SK-N-SH (cell line): ENCODE measurements around the gene SORCS3. TPM values are rescaled to one million over a fixed set of nuclear protein-coding genes. Genes with fewer than 3 reads are reported as not detected.

ENCODE experiments used
- CTCF ChIA-PET: fragments of 300-600, 350-600 bp; formaldehyde crosslinking; extraction: SDS; loops from one replicate; lab custom pipeline; 2021; lab: Yijun Ruan, JAX
- POLR2A ChIA-PET: fragments of 350-600 bp; sonication (Branson Sonifier 250); formaldehyde crosslinking; extraction: SDS; loops from one replicate; lab custom pipeline; 2020; ENCODE audit warnings: antibody characterized with exemption, inconsistent platforms; lab: Yijun Ruan, JAX
- DNase-seq: peaks from one replicate; pipeline ENCODE4 v3.0.0; 2012
- H2AFZ ChIP-seq: fragments of 200-600 bp; sonication (generic); 2 replicates; pipeline ENCODE4 v1.8.1; 2016; ENCODE audit warnings: antibody characterized with exemption, mild to moderate bottlenecking, low read depth
- H3F3A ChIP-seq: fragments of 200-600 bp; sonication (generic); replicated peaks from 2 replicates; pipeline ENCODE3; 2016; ENCODE audit warnings: antibody characterized with exemption, mild to moderate bottlenecking; ENCODE audit not compliant: insufficient read depth
- H3K27ac ChIP-seq, 2 experiments: fragments of 200-500 bp in 1 of 2; fragments of 200-600 bp in 1 of 2; sonication (Bioruptor generic) in 1 of 2; sonication (generic), shearing (Covaris generic) in 1 of 2; 2 replicates each; pipeline versions ENCODE4 v1.5.1 to v1.6.1; 2014 to 2016; ENCODE audit warnings: low read depth in 2 of 2, inconsistent platforms in 1 of 2, low read length in 1 of 2, mild to moderate bottlenecking in 1 of 2, mixed read lengths in 1 of 2
- H3K27me3 ChIP-seq: fragments of 200-600 bp; sonication (generic), shearing (Covaris generic); 2 replicates; pipeline ENCODE4 v1.6.1; 2016; ENCODE audit warnings: mixed run types; ENCODE audit not compliant: insufficient read depth
- H3K36me3 ChIP-seq, 2 experiments: fragments of 200-500 bp in 1 of 2; fragments of 200-600 bp in 1 of 2; sonication (Bioruptor generic) in 1 of 2; sonication (generic) in 1 of 2; replicated peaks in 1 of 2; 2 replicates each; pipeline versions ENCODE3 to v1.5.1; 2014 to 2016; ENCODE audit warnings: low read length in 1 of 2, mild to moderate bottlenecking in 1 of 2; ENCODE audit not compliant: insufficient read depth in 2 of 2, control insufficient read depth in 1 of 2
- H3K4me1 ChIP-seq, 2 experiments: fragments of 200-500 bp in 1 of 2; fragments of 200-600 bp in 1 of 2; sonication (Bioruptor generic) in 1 of 2; sonication (generic), shearing (Covaris generic) in 1 of 2; 2 replicates each; pipeline versions ENCODE4 v1.5.1 to v1.6.1; 2014 to 2016; ENCODE audit warnings: low read depth in 1 of 2, low read length in 1 of 2, mixed run types in 1 of 2; ENCODE audit not compliant: insufficient read depth in 2 of 2, control insufficient read depth in 1 of 2
- H3K4me2 ChIP-seq: fragments of 200-600 bp; sonication (generic), shearing (Covaris generic); 2 replicates; pipeline ENCODE4 v1.6.1; 2017; ENCODE audit warnings: mixed run types
- H3K4me3 ChIP-seq, 2 experiments: fragments of 200-500 bp in 1 of 2; fragments of 200-600 bp in 1 of 2; sonication (Bioruptor generic) in 1 of 2; sonication (generic), shearing (Covaris generic) in 1 of 2; 2 replicates each; pipeline versions ENCODE4 v1.5.1 to v1.8.1; 2014 to 2016; ENCODE audit warnings: low read depth in 2 of 2, inconsistent platforms in 1 of 2, low read length in 1 of 2, mild to moderate bottlenecking in 1 of 2, mixed read lengths in 1 of 2, moderate library complexity in 1 of 2
- H3K79me2 ChIP-seq: fragments of 200-600 bp; sonication (generic); 2 replicates; pipeline ENCODE4 v1.8.1; 2017; ENCODE audit warnings: mild to moderate bottlenecking; ENCODE audit not compliant: insufficient read depth
- H3K9ac ChIP-seq: fragments of 200-600 bp; sonication (generic); 2 replicates; pipeline ENCODE4 v1.6.1; 2017; ENCODE audit warnings: mixed run types
- H3K9me2 ChIP-seq: fragments of 200-600 bp; sonication (generic); 2 replicates; pipeline ENCODE4 v1.6.1; 2017; ENCODE audit warnings: mixed run types
- H3K9me3 ChIP-seq: fragments of 200-600 bp; sonication (generic); 2 replicates; pipeline ENCODE4 v1.6.1; 2017; ENCODE audit warnings: mixed run types, mild to moderate bottlenecking, moderate library complexity
- H4K20me1 ChIP-seq: fragments of 200-600 bp; sonication (generic); 2 replicates; pipeline ENCODE4 v1.6.1; 2017; ENCODE audit warnings: mild to moderate bottlenecking, mixed run types; ENCODE audit not compliant: insufficient read depth
- CHD2 ChIP-seq: fragments of 150-350 bp; IDR thresholded peaks from 2 replicates; pipeline ENCODE4 v1.6.1; 2018; ENCODE audit warnings: low read length; ENCODE audit not compliant: partially characterized antibody
- EZH2phosphoT487 ChIP-seq: fragments of 200-600 bp; sonication (generic); IDR thresholded peaks from 2 replicates; pipeline ENCODE4 v1.6.1; 2017; ENCODE audit warnings: low read depth, mixed run types, mild to moderate bottlenecking, antibody characterized with exemption, moderate library complexity, borderline replicate concordance
- FOSL2 ChIP-seq: IDR thresholded peaks from 2 replicates; pipeline ENCODE4 v1.4.0; 2012; ENCODE audit warnings: low read depth, mild to moderate bottlenecking, moderate library complexity, borderline replicate concordance
- FOXJ3 ChIP-seq: sonication (generic); formaldehyde crosslinking; IDR thresholded peaks from 2 replicates; pipeline ENCODE4 v1.5.1; 2020; ENCODE audit warnings: mild to moderate bottlenecking, missing genetic modification reagents
- GABPA ChIP-seq: IDR thresholded peaks from 2 replicates; pipeline ENCODE4 v1.4.0; 2012; ENCODE audit warnings: low read depth, mild to moderate bottlenecking
- POLR2AphosphoS5 ChIP-seq: IDR thresholded peaks from 2 replicates; pipeline ENCODE4 v1.6.1; 2012; ENCODE audit warnings: low read depth, low read length
- RAD21 ChIP-seq: IDR thresholded peaks from 2 replicates; pipeline ENCODE4 v1.6.1; 2012; ENCODE audit warnings: mild to moderate bottlenecking, low read length
- RFX5 ChIP-seq: IDR thresholded peaks from 2 replicates; pipeline ENCODE4 v1.6.1; 2012; ENCODE audit warnings: mild to moderate bottlenecking, improper control_type of control experiment, low read length
- SMC3 ChIP-seq: IDR thresholded peaks from 2 replicates; pipeline ENCODE4 v1.6.1; 2012; ENCODE audit warnings: low read depth, low read length, improper control_type of control experiment
- TCF12 ChIP-seq: IDR thresholded peaks from 2 replicates; pipeline ENCODE4 v1.4.0; 2012
- TEAD4 ChIP-seq: IDR thresholded peaks from 2 replicates; pipeline ENCODE4 v1.4.0; 2012; ENCODE audit warnings: mild to moderate bottlenecking, borderline replicate concordance; ENCODE audit not compliant: insufficient read depth
- WGBS: methylation state at CpG from one replicate; pipeline ENCODE4 v1.1.6; 2017; ENCODE audit warnings: low lambda C conversion rate; 5-methylcytosine and 5-hydroxymethylcytosine counted together
- polyA plus RNA-seq, 3 experiments: library from polyadenylated mRNA; depleted of rRNA; stranded (reverse); fragments of >200 nt; gene quantifications; 2 replicates each; pipeline ENCODE4 v1.2.3, GENCODE V29; 2012
- TF ChIP-seq, protein P1 (sequence below): IDR thresholded peaks from 2 replicates; pipeline ENCODE4; 2012
- TF ChIP-seq, protein P2 (sequence below): fragments of 150-350 bp; IDR thresholded peaks from 2 replicates; pipeline ENCODE4 v1.6.1; 2017; ENCODE audit warnings: antibody characterized with exemption, low read length, low read depth, borderline replicate concordance
- TF ChIP-seq, protein P3 (sequence below): fragments of 200-600 bp; sonication (generic); IDR thresholded peaks from 2 replicates; pipeline ENCODE4 v1.6.1; 2017; ENCODE audit warnings: antibody characterized with exemption, mild to moderate bottlenecking, moderate library complexity
- TF ChIP-seq, protein P4 (sequence below): IDR thresholded peaks from 2 replicates; pipeline ENCODE4 v1.4.0; 2012; ENCODE audit warnings: low read depth, borderline replicate concordance
- TF ChIP-seq, protein P5 (sequence below): IDR thresholded peaks from 2 replicates; pipeline ENCODE4 v1.4.0; 2012; ENCODE audit warnings: low read depth

Gene SORCS3
- polyA plus RNA-seq, 1 of the 3 experiments (the other 2 are of a cell fraction), result not detected

DNA sequence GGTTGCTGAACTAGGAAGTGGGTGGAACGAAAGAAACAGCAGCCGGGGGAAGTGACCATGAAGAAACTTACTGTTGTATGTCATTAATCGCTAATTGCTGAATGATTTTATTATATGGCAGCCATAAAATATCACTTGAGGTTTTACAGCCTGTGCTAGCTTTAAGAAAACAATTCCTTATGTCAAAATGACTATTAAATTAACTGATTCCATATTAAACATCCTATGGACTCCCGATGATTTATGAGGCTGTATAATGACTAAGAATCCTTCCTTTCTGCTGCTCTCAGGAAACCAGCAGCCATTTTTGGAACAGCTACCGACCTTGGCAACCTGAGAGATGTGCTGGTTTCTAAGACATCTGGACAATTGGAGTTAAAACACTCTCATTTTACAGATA lies 421.9 kb downstream of the SORCS3 start:
- POLR2A ChIA-PET, result no interaction called here
- H3K9me2 ChIP-seq, result no peaks in the 10 kb centered on the region
- H3K9me3 ChIP-seq, result no peaks in the 10 kb centered on the region
- no peaks in the 10 kb centered on the region for H3F3A ChIP-seq
- H3K4me2 ChIP-seq, result no peak overlapping the region
- no peaks in the 10 kb centered on the region for H3K79me2 ChIP-seq
- DNase-seq, result no peak
- no peaks in the 10 kb centered on the region for H3K27me3 ChIP-seq
- H3K9ac ChIP-seq, result no peak overlapping the region
- no peak for TF ChIP-seq SMC3
- no peak for TF ChIP-seq RAD21
- TF ChIP-seq, protein P1, sequence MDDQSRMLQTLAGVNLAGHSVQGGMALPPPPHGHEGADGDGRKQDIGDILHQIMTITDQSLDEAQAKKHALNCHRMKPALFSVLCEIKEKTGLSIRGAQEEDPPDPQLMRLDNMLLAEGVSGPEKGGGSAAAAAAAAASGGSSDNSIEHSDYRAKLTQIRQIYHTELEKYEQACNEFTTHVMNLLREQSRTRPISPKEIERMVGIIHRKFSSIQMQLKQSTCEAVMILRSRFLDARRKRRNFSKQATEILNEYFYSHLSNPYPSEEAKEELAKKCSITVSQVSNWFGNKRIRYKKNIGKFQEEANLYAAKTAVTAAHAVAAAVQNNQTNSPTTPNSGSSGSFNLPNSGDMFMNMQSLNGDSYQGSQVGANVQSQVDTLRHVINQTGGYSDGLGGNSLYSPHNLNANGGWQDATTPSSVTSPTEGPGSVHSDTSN, result no peak
- no peak for TF ChIP-seq GABPA
- TF ChIP-seq EZH2phosphoT487, result no peak
- TF ChIP-seq POLR2AphosphoS5, result no peak
- TF ChIP-seq, protein P2, sequence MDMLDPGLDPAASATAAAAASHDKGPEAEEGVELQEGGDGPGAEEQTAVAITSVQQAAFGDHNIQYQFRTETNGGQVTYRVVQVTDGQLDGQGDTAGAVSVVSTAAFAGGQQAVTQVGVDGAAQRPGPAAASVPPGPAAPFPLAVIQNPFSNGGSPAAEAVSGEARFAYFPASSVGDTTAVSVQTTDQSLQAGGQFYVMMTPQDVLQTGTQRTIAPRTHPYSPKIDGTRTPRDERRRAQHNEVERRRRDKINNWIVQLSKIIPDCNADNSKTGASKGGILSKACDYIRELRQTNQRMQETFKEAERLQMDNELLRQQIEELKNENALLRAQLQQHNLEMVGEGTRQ, result no peak
- TF ChIP-seq FOXJ3 (CRISPR knock-in tag), result no peak
- TF ChIP-seq RFX5, result no peak
- no peak for TF ChIP-seq CHD2
- TF ChIP-seq, protein P3, sequence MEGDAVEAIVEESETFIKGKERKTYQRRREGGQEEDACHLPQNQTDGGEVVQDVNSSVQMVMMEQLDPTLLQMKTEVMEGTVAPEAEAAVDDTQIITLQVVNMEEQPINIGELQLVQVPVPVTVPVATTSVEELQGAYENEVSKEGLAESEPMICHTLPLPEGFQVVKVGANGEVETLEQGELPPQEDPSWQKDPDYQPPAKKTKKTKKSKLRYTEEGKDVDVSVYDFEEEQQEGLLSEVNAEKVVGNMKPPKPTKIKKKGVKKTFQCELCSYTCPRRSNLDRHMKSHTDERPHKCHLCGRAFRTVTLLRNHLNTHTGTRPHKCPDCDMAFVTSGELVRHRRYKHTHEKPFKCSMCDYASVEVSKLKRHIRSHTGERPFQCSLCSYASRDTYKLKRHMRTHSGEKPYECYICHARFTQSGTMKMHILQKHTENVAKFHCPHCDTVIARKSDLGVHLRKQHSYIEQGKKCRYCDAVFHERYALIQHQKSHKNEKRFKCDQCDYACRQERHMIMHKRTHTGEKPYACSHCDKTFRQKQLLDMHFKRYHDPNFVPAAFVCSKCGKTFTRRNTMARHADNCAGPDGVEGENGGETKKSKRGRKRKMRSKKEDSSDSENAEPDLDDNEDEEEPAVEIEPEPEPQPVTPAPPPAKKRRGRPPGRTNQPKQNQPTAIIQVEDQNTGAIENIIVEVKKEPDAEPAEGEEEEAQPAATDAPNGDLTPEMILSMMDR, result no peak
- TF ChIP-seq FOSL2, result no peak
- TF ChIP-seq, protein P4, sequence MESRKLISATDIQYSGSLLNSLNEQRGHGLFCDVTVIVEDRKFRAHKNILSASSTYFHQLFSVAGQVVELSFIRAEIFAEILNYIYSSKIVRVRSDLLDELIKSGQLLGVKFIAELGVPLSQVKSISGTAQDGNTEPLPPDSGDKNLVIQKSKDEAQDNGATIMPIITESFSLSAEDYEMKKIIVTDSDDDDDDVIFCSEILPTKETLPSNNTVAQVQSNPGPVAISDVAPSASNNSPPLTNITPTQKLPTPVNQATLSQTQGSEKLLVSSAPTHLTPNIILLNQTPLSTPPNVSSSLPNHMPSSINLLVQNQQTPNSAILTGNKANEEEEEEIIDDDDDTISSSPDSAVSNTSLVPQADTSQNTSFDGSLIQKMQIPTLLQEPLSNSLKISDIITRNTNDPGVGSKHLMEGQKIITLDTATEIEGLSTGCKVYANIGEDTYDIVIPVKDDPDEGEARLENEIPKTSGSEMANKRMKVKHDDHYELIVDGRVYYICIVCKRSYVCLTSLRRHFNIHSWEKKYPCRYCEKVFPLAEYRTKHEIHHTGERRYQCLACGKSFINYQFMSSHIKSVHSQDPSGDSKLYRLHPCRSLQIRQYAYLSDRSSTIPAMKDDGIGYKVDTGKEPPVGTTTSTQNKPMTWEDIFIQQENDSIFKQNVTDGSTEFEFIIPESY, result no peak
- no peak for TF ChIP-seq TEAD4
- no peak for TF ChIP-seq TCF12
- TF ChIP-seq, protein P5, sequence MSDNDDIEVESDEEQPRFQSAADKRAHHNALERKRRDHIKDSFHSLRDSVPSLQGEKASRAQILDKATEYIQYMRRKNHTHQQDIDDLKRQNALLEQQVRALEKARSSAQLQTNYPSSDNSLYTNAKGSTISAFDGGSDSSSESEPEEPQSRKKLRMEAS, result no peak
- TF ChIP-seq, all 33 proteins: peak for 0
- Histone ChIP-seq H3K36me3 (no peaks in the 10 kb centered on the region), H2AFZ (no peak overlapping the region), H3K4me3 (no peak overlapping the region), H3K4me1 (no peaks in the 10 kb centered on the region), H4K20me1 (no peaks in the 10 kb centered on the region), H3K27ac (no peak overlapping the region)
- WGBS, result 34% methylated on average over 5 of the region's 5 CpGs
- CTCF ChIA-PET, result interaction anchor here (0.8 to 1.3 kb wide), 5 partner anchors 10 to 628 kb away, joined by 3 to 17 read pairs (median 4); no protein-coding TSS in a partner anchor
